Measurements from ENCODE around the gene LAMA2.

- no peak for TF ChIP-seq CTCF (IDR thresholded peaks at IDR 0.05)
- no peak for TF ChIP-seq EP300 (IDR thresholded peaks at IDR 0.05)
- no peak for TF ChIP-seq POLR2A (IDR thresholded peaks at IDR 0.05)
- TF ChIP-seq POLR2AphosphoS5 (IDR thresholded peaks at IDR 0.05), result no peak
Observed at GRCh38 chr6:129429956-129430355, 547.0 kb downstream of the LAMA2 start.

Data from sigmoid colon (tissue), 4 donors.